ENCODE data around the gene TDO2.
"Not testable (repeated sequence)": the region's sequence is repeated elsewhere in the genome, so short reads cannot be mapped to it uniquely, and the experiment has no call there.

The TDO2 gene

GRCh38 chr4:155907556-155907955 lies 4.1 kb downstream of the TDO2 start:
- DNase-seq: no peak

- DNase-seq: no peak
Measured at GRCh38 chr4:155908187-155909139, 5.0 kb downstream of the TDO2 start.

- DNase-seq: no peak
Measured at GRCh38 chr4:155909615-155910226, 6.2 kb downstream of the TDO2 start.

GRCh38 chr4:155911905-155912304 lies 8.4 kb downstream of the TDO2 start:
- no peak for DNase-seq

GRCh38 chr4:155914782-155915181 lies 11.3 kb downstream of the TDO2 start:
- DNase-seq: no peak

GRCh38 chr4:155921597-155921996 lies 18.1 kb downstream of the TDO2 start:
- no peak for DNase-seq

GRCh38 chr4:155924637-155925036 lies 21.1 kb downstream of the TDO2 start:
- DNase-seq: no peak

- DNase-seq: no peak
Measured at GRCh38 chr4:155929833-155930232, 26.3 kb downstream of the TDO2 start.

GRCh38 chr4:155930330-155930729 lies 26.8 kb downstream of the TDO2 start:
- no peak for DNase-seq

GRCh38 chr4:155931634-155932033 lies 28.1 kb downstream of the TDO2 start:
- no peak for DNase-seq

- DNase-seq: not testable (repeated sequence)
Measured at GRCh38 chr4:155934634-155935033, 31.1 kb downstream of the TDO2 start.

GRCh38 chr4:155935389-155935986 lies 32.0 kb downstream of the TDO2 start:
- no peak for DNase-seq

GRCh38 chr4:155941085-155941790 lies 37.7 kb downstream of the TDO2 start:
- DNase-seq: no peak

GRCh38 chr4:155941820-155942219 lies 38.3 kb downstream of the TDO2 start:
- DNase-seq: no peak

- no peak for DNase-seq
Measured at GRCh38 chr4:155943605-155944291, 40.3 kb downstream of the TDO2 start.

GRCh38 chr4:155944516-155944915 lies 41.0 kb downstream of the TDO2 start:
- DNase-seq: no peak

GRCh38 chr4:155946486-155946885 lies 43.0 kb downstream of the TDO2 start:
- no peak for DNase-seq

- no peak for DNase-seq
Measured at GRCh38 chr4:155948541-155948940, 45.0 kb downstream of the TDO2 start.

- no peak for DNase-seq
Measured at GRCh38 chr4:155950461-155950860, 47.0 kb downstream of the TDO2 start.

GRCh38 chr4:155952501-155952901 lies 49.0 kb downstream of the TDO2 start:
- DNase-seq: no peak

All from amygdala (tissue), 56 donors.